Measurements from ENCODE around the gene ATF6B. TPM values are rescaled to one million over a fixed set of nuclear protein-coding genes. Genes with fewer than 3 reads are reported as not detected.
A peak's percentile ranks its signal among the peaks of the same experiment; 100 is the strongest.

Gene ATF6B
- total and polyA plus RNA-seq, 2 of the 13 experiments (the other 11 are each of a cell fraction or from before 2014, with no cell fraction given) = 18.1 to 44.0 TPM

- no peak for TF ChIP-seq ZNF407 (CRISPR knock-in tag; IDR thresholded peaks at IDR 0.05; ENCODE audit: not compliant biosample characterization)
- TF ChIP-seq XRCC5 (optimal IDR thresholded peaks at IDR 0.05; ENCODE audit: low read length) = no peak
- TF ChIP-seq ZNF629 (CRISPR knock-in tag; conservative IDR thresholded peaks at IDR 0.05) = peak; percentile 95
- TF ChIP-seq DMAP1 (CRISPR knock-in tag; IDR thresholded peaks at IDR 0.05) = no peak
- no peak for TF ChIP-seq TIGD3 (CRISPR knock-in tag; IDR thresholded peaks at IDR 0.05; ENCODE audit: borderline replicate concordance)
- TF ChIP-seq IRF1 (CRISPR knock-in tag; IDR thresholded peaks at IDR 0.05; ENCODE audit: low read depth) = no peak
- no peak for TF ChIP-seq EP300 (IDR thresholded peaks at IDR 0.05; ENCODE audit: low read depth in 2 of 2, low read length in 2 of 2)
- no peak for TF ChIP-seq EP300 (CRISPR knock-in tag; IDR thresholded peaks at IDR 0.05; ENCODE audit: borderline replicate concordance)
- TF ChIP-seq ZNF768 (CRISPR knock-in tag; IDR thresholded peaks at IDR 0.05) = no peak
- TF ChIP-seq ZFP37 (CRISPR knock-in tag; IDR thresholded peaks at IDR 0.05; ENCODE audit: borderline replicate concordance) = no peak
Observed at GRCh38 chr6:32089082-32089828, 38.8 kb downstream of the ATF6B start (continued).

All from HepG2 (cell line).